GM23338 (cell line): ENCODE data around the gene CXCL8. TPM values are rescaled to one million over a fixed set of nuclear protein-coding genes. Genes with fewer than 3 reads are reported as not detected.

Source experiments
- ATAC-seq: fragments of 200-7000 bp; cut with Tn5 transposase; 3 replicates; pipeline ENCODE4 v1.9.1; 2020
- DNase-seq: peaks from one replicate; pipeline ENCODE4 v3.0.0-alpha.2; 2015; ENCODE audit warnings: low spot score
- H2AFZ ChIP-seq: fragments of 200-600 bp; sonication (generic); 2 replicates; pipeline ENCODE4 v1.8.0; 2016; ENCODE audit warnings: antibody characterized with exemption, mild to moderate bottlenecking, moderate library complexity
- H3F3A ChIP-seq: fragments of 200-600 bp; sonication (generic); replicated peaks from 2 replicates; pipeline ENCODE4 v1.8.0; 2017; ENCODE audit warnings: antibody characterized with exemption, mixed run types, low read depth
- H3K27ac ChIP-seq: fragments of 200-600 bp; sonication (generic); 2 replicates; pipeline ENCODE4 v1.6.1; 2016; ENCODE audit warnings: low read depth
- H3K27me3 ChIP-seq: fragments of 200-600 bp; sonication (generic); 2 replicates; pipeline ENCODE4 v1.8.0; 2016; ENCODE audit warnings: mild to moderate bottlenecking, mixed run types, moderate library complexity; ENCODE audit not compliant: insufficient read depth
- H3K36me3 ChIP-seq: fragments of 200-600 bp; sonication (generic); 2 replicates; pipeline ENCODE4 v1.8.0; 2016; ENCODE audit warnings: mild to moderate bottlenecking; ENCODE audit not compliant: insufficient read depth
- H3K4me1 ChIP-seq: fragments of 200-600 bp; sonication (generic); 2 replicates; pipeline ENCODE4 v1.8.0; 2016; ENCODE audit warnings: mild to moderate bottlenecking, moderate library complexity; ENCODE audit not compliant: insufficient read depth
- H3K4me2 ChIP-seq: fragments of 200-600 bp; sonication (generic); 2 replicates; pipeline ENCODE4 v1.7.1; 2017; ENCODE audit warnings: mixed run types
- H3K4me3 ChIP-seq: fragments of 200-600 bp; sonication (generic); 2 replicates; pipeline ENCODE4 v1.6.1; 2016; ENCODE audit warnings: mixed run types
- H3K79me2 ChIP-seq: fragments of 200-600 bp; sonication (generic); replicated peaks from 2 replicates; pipeline ENCODE4 v1.8.0; 2017; ENCODE audit warnings: mild to moderate bottlenecking; ENCODE audit not compliant: insufficient read depth
- H3K9me2 ChIP-seq: fragments of 200-600 bp; sonication (generic); 2 replicates; pipeline ENCODE4 v1.8.0; 2017; ENCODE audit not compliant: insufficient read depth
- H4K20me1 ChIP-seq: fragments of 200-600 bp; sonication (generic); replicated peaks from 2 replicates; pipeline ENCODE4 v1.8.0; 2017; ENCODE audit warnings: mild to moderate bottlenecking; ENCODE audit not compliant: insufficient read depth
- H3K27ac Mint-ChIP-seq: 2 replicates; pipeline ENCODE4 v1.8.0; 2020; ENCODE audit warnings: inconsistent platforms, mild to moderate bottlenecking, moderate library complexity, mixed read lengths
- H3K27me3 Mint-ChIP-seq: 3 replicates; pipeline ENCODE4 v1.8.0; 2022; ENCODE audit warnings: low read depth, mild to moderate bottlenecking, moderate library complexity, mixed read lengths, inconsistent platforms; ENCODE audit not compliant: insufficient read depth, poor library complexity
- H3K36me3 Mint-ChIP-seq: 3 replicates; pipeline ENCODE4 v1.8.0; 2021; ENCODE audit warnings: low read depth, mild to moderate bottlenecking, inconsistent platforms, moderate library complexity, mixed read lengths
- H3K4me1 Mint-ChIP-seq: 3 replicates; pipeline ENCODE4 v1.8.0; 2020; ENCODE audit warnings: mild to moderate bottlenecking, inconsistent platforms, mixed read lengths
- H3K4me3 Mint-ChIP-seq: 3 replicates; pipeline ENCODE4 v1.8.0; 2021; ENCODE audit warnings: moderate library complexity, mild to moderate bottlenecking, inconsistent platforms, mixed read lengths
- H3K9me3 Mint-ChIP-seq: 3 replicates; pipeline ENCODE4 v1.8.0; 2020; ENCODE audit warnings: moderate library complexity, mild to moderate bottlenecking, inconsistent platforms, mixed read lengths
- EZH2 ChIP-seq: fragments of 200-600 bp; sonication (generic); IDR thresholded peaks from one replicate; pipeline ENCODE4 v1.8.0; 2017; ENCODE audit warnings: antibody characterized with exemption, mild to moderate bottlenecking, low read depth; ENCODE audit not compliant: unreplicated experiment
- EZH2phosphoT487 ChIP-seq: fragments of 200-600 bp; sonication (generic); IDR thresholded peaks from one replicate; pipeline ENCODE4 v1.8.1; 2018; ENCODE audit warnings: antibody characterized with exemption; ENCODE audit not compliant: unreplicated experiment
- NANOG ChIP-seq: IDR thresholded peaks from 2 replicates; pipeline ENCODE4 v1.6.1; 2016; ENCODE audit warnings: antibody characterized with exemption, borderline replicate concordance
- REST ChIP-seq: IDR thresholded peaks from one replicate; pipeline ENCODE4 v1.6.1; 2018; ENCODE audit warnings: antibody characterized with exemption; ENCODE audit not compliant: unreplicated experiment
- STAT1 ChIP-seq: IDR thresholded peaks from one replicate; pipeline ENCODE4 v1.6.1; 2016; ENCODE audit warnings: antibody characterized with exemption; ENCODE audit not compliant: unreplicated experiment
- ZNF114 ChIP-seq: fragments of 250-450 bp; sonication (Bioruptor Pico); IDR thresholded peaks from 2 replicates; pipeline ENCODE4 v1.5.0; 2020; ENCODE audit warnings: mild to moderate bottlenecking, moderate library complexity
- ZNF331 ChIP-seq: fragments of 250-450 bp; sonication (Bioruptor Pico); IDR thresholded peaks from 2 replicates; pipeline ENCODE4 v1.5.0; 2020; ENCODE audit warnings: low read depth, mild to moderate bottlenecking, moderate library complexity
- polyA plus RNA-seq: library from polyadenylated mRNA; unstranded; fragments of >200 nt; fragmentation: Nextera tagmentation; extraction: Ambion mirVana; gene quantifications from 2 replicates; pipeline ENCODE4 v1.2.1, GENCODE V29; 2016
- total RNA-seq: library from RNA; depleted of rRNA; stranded (reverse); fragments of >200 nt; shearing (Covaris generic); gene quantifications from 2 replicates; pipeline ENCODE4 v1.2.3, GENCODE V29; 2014
- TF ChIP-seq, protein P1 (sequence below): IDR thresholded peaks from 2 replicates; pipeline ENCODE4 v1.6.1; 2016; ENCODE audit warnings: antibody characterized with exemption
- TF ChIP-seq, protein P2 (sequence below): fragments of 250-450 bp; sonication (Bioruptor Pico); IDR thresholded peaks from 2 replicates; pipeline ENCODE4 v1.5.0; 2020; ENCODE audit warnings: mild to moderate bottlenecking, moderate library complexity

CXCL8 gene
- total and polyA plus RNA-seq, 2 experiments from 2014 or later: 0.11 TPM; not detected in 1

DNA sequence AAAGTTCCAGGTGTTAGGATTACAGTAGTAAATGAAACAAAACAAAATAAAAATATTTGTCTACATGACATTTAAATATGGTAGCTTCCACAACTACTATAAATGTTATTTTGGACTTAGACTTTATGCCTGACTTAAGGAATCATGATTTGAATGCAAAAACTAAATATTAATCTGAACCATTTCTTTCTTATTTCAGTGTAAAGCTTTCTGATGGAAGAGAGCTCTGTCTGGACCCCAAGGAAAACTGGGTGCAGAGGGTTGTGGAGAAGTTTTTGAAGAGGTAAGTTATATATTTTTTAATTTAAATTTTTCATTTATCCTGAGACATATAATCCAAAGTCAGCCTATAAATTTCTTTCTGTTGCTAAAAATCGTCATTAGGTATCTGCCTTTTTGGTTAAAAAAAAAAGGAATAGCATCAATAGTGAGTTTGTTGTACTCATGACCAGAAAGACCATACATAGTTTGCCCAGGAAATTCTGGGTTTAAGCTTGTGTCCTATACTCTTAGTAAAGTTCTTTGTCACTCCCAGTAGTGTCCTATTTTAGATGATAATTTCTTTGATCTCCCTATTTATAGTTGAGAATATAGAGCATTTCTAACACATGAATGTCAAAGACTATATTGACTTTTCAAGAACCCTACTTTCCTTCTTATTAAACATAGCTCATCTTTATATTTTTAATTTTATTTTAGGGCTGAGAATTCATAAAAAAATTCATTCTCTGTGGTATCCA lies 1.6 kb downstream of the CXCL8 start:
- Mint-ChIP-seq H3K27me3 (no peaks in the 10 kb centered on the region), H3K36me3 (no peaks in the 10 kb centered on the region), H3K9me3 (no peaks in the 10 kb centered on the region; the same call in 2 of the 3 replicates), H3K4me1 (no peaks in the 10 kb centered on the region), H3K4me3 (no peak overlapping the region), H3K27ac (no peak overlapping the region)
- Histone ChIP-seq H3K27ac (no peak overlapping the region), H3K4me1 (no peaks in the 10 kb centered on the region), H3K27me3 (no peaks in the 10 kb centered on the region), H2AFZ (no peak overlapping the region), H3K4me3 (no peak overlapping the region), H4K20me1 (no peaks in the 10 kb centered on the region), H3K4me2 (no peak overlapping the region), H3K9me2 (0 out of 2 replicates have a peak, but pooled peaks cover 5% of the 10 kb centered on the region), H3F3A (no peaks in the 10 kb centered on the region), H3K36me3 (no peaks in the 10 kb centered on the region), H3K79me2 (no peaks in the 10 kb centered on the region)
- DNase-seq: no peak
- ATAC-seq: no peak
- no peak for TF ChIP-seq EZH2
- TF ChIP-seq EZH2phosphoT487: no peak
- no peak for TF ChIP-seq STAT1

GRCh38 chr4:73742490-73743160 lies 2.3 kb downstream of the CXCL8 start:
- ATAC-seq (no peak), DNase-seq (no peak)
- no peak overlapping the region for H3K27ac Mint-ChIP-seq
- no peaks in the 10 kb centered on the region for H3K36me3 Mint-ChIP-seq
- H3K79me2 ChIP-seq: no peaks in the 10 kb centered on the region
- no peak overlapping the region for H2AFZ ChIP-seq
- no peaks in the 10 kb centered on the region for H3K4me1 Mint-ChIP-seq
- H3K4me2 ChIP-seq: no peak overlapping the region
- H3K27me3 ChIP-seq: no peaks in the 10 kb centered on the region
- no peaks in the 10 kb centered on the region for H3K36me3 ChIP-seq
- 0 out of 2 replicates have a peak, but pooled peaks cover 5% of the 10 kb centered on the region for H3K9me2 ChIP-seq
- H3K4me3 ChIP-seq: no peak overlapping the region
- H3K4me1 ChIP-seq: no peaks in the 10 kb centered on the region
- no peak overlapping the region for H3K4me3 Mint-ChIP-seq
- no peak overlapping the region for H3K27ac ChIP-seq
- TF ChIP-seq, protein P1, sequence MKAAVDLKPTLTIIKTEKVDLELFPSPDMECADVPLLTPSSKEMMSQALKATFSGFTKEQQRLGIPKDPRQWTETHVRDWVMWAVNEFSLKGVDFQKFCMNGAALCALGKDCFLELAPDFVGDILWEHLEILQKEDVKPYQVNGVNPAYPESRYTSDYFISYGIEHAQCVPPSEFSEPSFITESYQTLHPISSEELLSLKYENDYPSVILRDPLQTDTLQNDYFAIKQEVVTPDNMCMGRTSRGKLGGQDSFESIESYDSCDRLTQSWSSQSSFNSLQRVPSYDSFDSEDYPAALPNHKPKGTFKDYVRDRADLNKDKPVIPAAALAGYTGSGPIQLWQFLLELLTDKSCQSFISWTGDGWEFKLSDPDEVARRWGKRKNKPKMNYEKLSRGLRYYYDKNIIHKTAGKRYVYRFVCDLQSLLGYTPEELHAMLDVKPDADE: no peak
- TF ChIP-seq, protein P2, sequence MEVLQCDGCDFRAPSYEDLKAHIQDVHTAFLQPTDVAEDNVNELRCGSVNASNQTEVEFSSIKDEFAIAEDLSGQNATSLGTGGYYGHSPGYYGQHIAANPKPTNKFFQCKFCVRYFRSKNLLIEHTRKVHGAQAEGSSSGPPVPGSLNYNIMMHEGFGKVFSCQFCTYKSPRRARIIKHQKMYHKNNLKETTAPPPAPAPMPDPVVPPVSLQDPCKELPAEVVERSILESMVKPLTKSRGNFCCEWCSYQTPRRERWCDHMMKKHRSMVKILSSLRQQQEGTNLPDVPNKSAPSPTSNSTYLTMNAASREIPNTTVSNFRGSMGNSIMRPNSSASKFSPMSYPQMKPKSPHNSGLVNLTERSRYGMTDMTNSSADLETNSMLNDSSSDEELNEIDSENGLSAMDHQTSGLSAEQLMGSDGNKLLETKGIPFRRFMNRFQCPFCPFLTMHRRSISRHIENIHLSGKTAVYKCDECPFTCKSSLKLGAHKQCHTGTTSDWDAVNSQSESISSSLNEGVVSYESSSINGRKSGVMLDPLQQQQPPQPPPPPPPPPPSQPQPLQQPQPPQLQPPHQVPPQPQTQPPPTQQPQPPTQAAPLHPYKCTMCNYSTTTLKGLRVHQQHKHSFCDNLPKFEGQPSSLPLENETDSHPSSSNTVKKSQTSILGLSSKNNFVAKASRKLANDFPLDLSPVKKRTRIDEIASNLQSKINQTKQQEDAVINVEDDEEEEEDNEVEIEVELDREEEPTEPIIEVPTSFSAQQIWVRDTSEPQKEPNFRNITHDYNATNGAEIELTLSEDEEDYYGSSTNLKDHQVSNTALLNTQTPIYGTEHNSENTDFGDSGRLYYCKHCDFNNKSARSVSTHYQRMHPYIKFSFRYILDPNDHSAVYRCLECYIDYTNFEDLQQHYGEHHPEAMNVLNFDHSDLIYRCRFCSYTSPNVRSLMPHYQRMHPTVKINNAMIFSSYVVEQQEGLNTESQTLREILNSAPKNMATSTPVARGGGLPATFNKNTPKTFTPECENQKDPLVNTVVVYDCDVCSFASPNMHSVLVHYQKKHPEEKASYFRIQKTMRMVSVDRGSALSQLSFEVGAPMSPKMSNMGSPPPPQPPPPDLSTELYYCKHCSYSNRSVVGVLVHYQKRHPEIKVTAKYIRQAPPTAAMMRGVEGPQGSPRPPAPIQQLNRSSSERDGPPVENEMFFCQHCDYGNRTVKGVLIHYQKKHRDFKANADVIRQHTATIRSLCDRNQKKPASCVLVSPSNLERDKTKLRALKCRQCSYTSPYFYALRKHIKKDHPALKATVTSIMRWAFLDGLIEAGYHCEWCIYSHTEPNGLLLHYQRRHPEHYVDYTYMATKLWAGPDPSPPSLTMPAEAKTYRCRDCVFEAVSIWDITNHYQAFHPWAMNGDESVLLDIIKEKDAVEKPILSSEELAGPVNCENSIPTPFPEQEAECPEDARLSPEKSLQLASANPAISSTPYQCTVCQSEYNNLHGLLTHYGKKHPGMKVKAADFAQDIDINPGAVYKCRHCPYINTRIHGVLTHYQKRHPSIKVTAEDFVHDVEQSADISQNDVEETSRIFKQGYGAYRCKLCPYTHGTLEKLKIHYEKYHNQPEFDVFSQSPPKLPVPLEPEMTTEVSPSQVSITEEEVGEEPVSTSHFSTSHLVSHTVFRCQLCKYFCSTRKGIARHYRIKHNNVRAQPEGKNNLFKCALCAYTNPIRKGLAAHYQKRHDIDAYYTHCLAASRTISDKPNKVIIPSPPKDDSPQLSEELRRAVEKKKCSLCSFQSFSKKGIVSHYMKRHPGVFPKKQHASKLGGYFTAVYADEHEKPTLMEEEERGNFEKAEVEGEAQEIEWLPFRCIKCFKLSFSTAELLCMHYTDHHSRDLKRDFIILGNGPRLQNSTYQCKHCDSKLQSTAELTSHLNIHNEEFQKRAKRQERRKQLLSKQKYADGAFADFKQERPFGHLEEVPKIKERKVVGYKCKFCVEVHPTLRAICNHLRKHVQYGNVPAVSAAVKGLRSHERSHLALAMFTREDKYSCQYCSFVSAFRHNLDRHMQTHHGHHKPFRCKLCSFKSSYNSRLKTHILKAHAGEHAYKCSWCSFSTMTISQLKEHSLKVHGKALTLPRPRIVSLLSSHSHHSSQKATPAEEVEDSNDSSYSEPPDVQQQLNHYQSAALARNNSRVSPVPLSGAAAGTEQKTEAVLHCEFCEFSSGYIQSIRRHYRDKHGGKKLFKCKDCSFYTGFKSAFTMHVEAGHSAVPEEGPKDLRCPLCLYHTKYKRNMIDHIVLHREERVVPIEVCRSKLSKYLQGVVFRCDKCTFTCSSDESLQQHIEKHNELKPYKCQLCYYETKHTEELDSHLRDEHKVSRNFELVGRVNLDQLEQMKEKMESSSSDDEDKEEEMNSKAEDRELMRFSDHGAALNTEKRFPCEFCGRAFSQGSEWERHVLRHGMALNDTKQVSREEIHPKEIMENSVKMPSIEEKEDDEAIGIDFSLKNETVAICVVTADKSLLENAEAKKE (CRISPR knock-in tag): no peak
- TF ChIP-seq ZNF331 (CRISPR knock-in tag) (no peak), ZNF114 (CRISPR knock-in tag) (no peak), REST (no peak), NANOG (no peak), STAT1 (no peak)
- H3F3A ChIP-seq: no peaks in the 10 kb centered on the region
- H3K9me3 Mint-ChIP-seq: no peaks in the 10 kb centered on the region; the same call in 2 of the 3 replicates
- no peaks in the 10 kb centered on the region for H4K20me1 ChIP-seq
- H3K27me3 Mint-ChIP-seq: no peaks in the 10 kb centered on the region
